WTC11 (cell line): ENCODE data around the gene COG5.

ENCODE experiments used
- ATF1 ChIP-seq: sonication (generic); formaldehyde crosslinking; IDR thresholded peaks from 2 replicates; pipeline ENCODE4 v1.8.1; 2023; ENCODE audit warnings: mild to moderate bottlenecking, moderate library complexity, missing genetic modification reagents
- CBFB ChIP-seq: sonication (generic); formaldehyde crosslinking; IDR thresholded peaks from 2 replicates; pipeline ENCODE4 v1.8.1; 2022; ENCODE audit warnings: mild to moderate bottlenecking, low read depth, missing genetic modification reagents
- CREB1 ChIP-seq: sonication (generic); formaldehyde crosslinking; IDR thresholded peaks from 2 replicates; pipeline ENCODE4 v1.8.0; 2023; ENCODE audit warnings: mild to moderate bottlenecking, missing genetic modification reagents
- CTCF ChIP-seq: fragments of 200-600 bp; IDR thresholded peaks from 2 replicates; pipeline ENCODE4 v1.8.0; 2022; ENCODE audit warnings: antibody characterized with exemption
- ESRRA ChIP-seq: sonication (generic); formaldehyde crosslinking; IDR thresholded peaks from 2 replicates; pipeline ENCODE4 v1.8.1; 2022; ENCODE audit warnings: mild to moderate bottlenecking, missing genetic modification reagents, borderline replicate concordance
- HMGA2 ChIP-seq: fragments of 250-450 bp; sonication (Bioruptor Pico); IDR thresholded peaks from 2 replicates; pipeline ENCODE4 v1.4.0; 2021; ENCODE audit warnings: mild to moderate bottlenecking, moderate library complexity
- HMGXB4 ChIP-seq: sonication (generic); formaldehyde crosslinking; IDR thresholded peaks from 2 replicates; pipeline ENCODE4 v1.8.1; 2023; ENCODE audit warnings: mild to moderate bottlenecking, moderate library complexity, missing genetic modification reagents
- ZBTB43 ChIP-seq: sonication (generic); formaldehyde crosslinking; IDR thresholded peaks from 2 replicates; pipeline ENCODE4 v1.8.1; 2023; ENCODE audit warnings: mild to moderate bottlenecking, missing genetic modification reagents

- no peak for TF ChIP-seq CTCF
- TF ChIP-seq CREB1 = no peak
- no peak for TF ChIP-seq ZBTB43 (CRISPR knock-in tag)
- TF ChIP-seq HMGA2 (CRISPR knock-in tag) = no peak
- TF ChIP-seq HMGXB4 (CRISPR knock-in tag) = no peak
- TF ChIP-seq ATF1 (CRISPR knock-in tag) = no peak
- TF ChIP-seq CBFB = no peak
- no peak for TF ChIP-seq ESRRA (CRISPR knock-in tag)
Observed at GRCh38 chr7:107370816-107371215, 192.9 kb downstream of the COG5 start.
